ENCODE data around the gene FKBP14. TPM values are rescaled to one million over a fixed set of nuclear protein-coding genes. Genes with fewer than 3 reads are reported as not detected.

The FKBP14 gene
- polyA plus RNA-seq, 1 donor: 13.7 TPM

DNA sequence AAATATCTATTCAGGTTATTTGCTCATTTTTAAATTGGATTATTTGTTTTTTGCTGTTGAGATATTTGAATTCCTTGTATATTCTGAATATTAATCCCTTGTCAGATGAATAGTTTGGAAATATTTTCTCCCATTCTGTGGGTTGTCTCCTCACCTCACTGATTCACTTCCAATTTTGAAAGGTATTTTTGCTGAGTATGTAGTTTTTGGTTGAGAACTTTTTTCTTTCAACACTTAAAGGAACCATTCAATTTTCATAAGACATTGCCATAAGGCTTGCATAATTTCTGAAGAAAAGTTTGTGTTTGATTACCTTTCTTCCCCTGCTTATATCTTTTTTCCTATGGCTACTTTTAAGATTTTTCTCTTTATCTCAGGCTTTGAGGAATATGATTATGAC is 28.0 kb downstream of the FKBP14 start:
- Histone ChIP-seq H3K27me3 (ENCODE audit: control insufficient read depth, insufficient read depth, low read length) (no peaks in the 10 kb centered on the region), H3K9me3 (ENCODE audit: control insufficient read depth, low read depth, low read length) (peaks cover 1% of the 10 kb centered on the region), H3K4me3 (ENCODE audit: low read length) (no peak overlapping the region), H3K4me1 (ENCODE audit: control insufficient read depth, insufficient read depth, low read length) (no peaks in the 10 kb centered on the region), H3K36me3 (ENCODE audit: control insufficient read depth, insufficient read depth, low read length) (no peaks in the 10 kb centered on the region), H3K27ac (ENCODE audit: low read length) (no peak overlapping the region)
- DNase-seq: no peak

DNA sequence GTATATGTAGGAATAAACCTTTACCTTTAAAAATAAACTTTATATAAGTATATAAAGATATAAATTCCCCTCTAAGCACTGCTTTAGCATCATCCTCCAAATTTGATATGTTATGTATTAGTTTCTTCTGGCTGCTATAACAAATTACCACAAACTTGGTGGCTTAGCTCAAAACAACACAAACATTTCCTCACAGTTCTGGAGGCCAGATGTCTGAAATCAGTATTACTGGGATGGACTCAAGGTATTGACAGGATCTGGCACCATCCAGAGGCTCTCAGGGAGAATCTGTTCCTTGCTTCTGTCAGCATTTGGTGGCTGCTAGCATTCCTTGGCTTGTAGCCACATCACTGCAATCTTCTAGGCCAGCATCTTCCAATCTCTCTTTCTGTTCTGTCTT is 30.2 kb downstream of the FKBP14 start:
- Histone ChIP-seq H3K36me3 (ENCODE audit: control insufficient read depth, insufficient read depth, low read length) (no peaks in the 10 kb centered on the region), H3K9me3 (ENCODE audit: control insufficient read depth, low read depth, low read length) (peaks cover 5% of the 10 kb centered on the region), H3K4me3 (ENCODE audit: low read length) (no peak overlapping the region), H3K4me1 (ENCODE audit: control insufficient read depth, insufficient read depth, low read length) (no peaks in the 10 kb centered on the region), H3K27ac (ENCODE audit: low read length) (no peak overlapping the region), H3K27me3 (ENCODE audit: control insufficient read depth, insufficient read depth, low read length) (peaks cover 4% of the 10 kb centered on the region)
- DNase-seq: no peak

DNA sequence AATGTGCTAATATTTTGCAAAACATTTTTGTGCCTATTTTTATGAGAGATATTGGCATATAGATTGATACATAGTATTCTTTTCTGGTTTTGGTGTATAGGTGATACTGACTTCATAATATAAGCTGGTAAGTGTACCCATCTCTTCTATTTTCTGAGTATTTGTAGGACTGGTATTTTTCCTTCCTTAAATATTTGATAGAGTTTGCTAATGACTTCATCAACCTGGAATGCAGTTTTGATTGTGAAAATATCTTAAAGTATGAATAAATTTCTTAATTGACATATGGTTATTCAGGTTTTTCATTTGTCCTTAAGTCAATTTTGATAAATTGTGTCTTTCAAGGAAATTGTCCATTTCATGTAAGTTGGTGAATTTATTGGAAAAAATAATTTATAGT is 30.9 kb downstream of the FKBP14 start:
- Histone ChIP-seq H3K27ac (ENCODE audit: low read length) (no peak overlapping the region), H3K9me3 (ENCODE audit: control insufficient read depth, low read depth, low read length) (peaks cover 5% of the 10 kb centered on the region), H3K4me1 (ENCODE audit: control insufficient read depth, insufficient read depth, low read length) (no peaks in the 10 kb centered on the region), H3K36me3 (ENCODE audit: control insufficient read depth, insufficient read depth, low read length) (no peaks in the 10 kb centered on the region), H3K4me3 (ENCODE audit: low read length) (no peak overlapping the region), H3K27me3 (ENCODE audit: control insufficient read depth, insufficient read depth, low read length) (peaks cover 4% of the 10 kb centered on the region)
- DNase-seq: no peak

GRCh38 chr7:29993140-29993539 is 33.4 kb downstream of the FKBP14 start:
- Histone ChIP-seq H3K36me3 (ENCODE audit: control insufficient read depth, insufficient read depth, low read length) (no peaks in the 10 kb centered on the region), H3K4me1 (ENCODE audit: control insufficient read depth, insufficient read depth, low read length) (peaks cover 4% of the 10 kb centered on the region), H3K4me3 (ENCODE audit: low read length) (no peak overlapping the region), H3K27ac (ENCODE audit: low read length) (no peak overlapping the region), H3K9me3 (ENCODE audit: control insufficient read depth, low read depth, low read length) (peaks cover 5% of the 10 kb centered on the region), H3K27me3 (ENCODE audit: control insufficient read depth, insufficient read depth, low read length) (peaks cover 16% of the 10 kb centered on the region)
- 80% methylated on average over 3 of the region's 4 CpGs for WGBS (ENCODE audit: insufficient coverage, low lambda C conversion rate)
- DNase-seq: no peak

DNA sequence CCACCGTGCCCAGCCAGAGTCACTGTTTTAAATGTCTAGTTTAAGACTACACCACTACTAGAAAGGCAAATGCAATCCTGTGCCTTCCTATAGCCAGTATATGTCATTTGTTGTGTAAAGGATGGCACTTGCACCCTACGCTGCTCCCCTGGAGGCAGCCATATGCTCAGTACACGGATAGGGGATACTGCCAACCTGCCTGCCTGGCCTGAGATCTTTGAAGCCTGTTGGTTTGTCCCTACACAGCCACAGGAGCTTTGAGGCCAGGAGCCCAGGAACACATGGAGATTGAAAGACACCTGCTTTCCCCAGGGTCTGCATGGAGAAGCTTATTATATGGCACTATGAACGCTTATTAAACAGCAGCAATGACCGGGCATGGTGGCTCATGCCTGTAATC is 34.6 kb downstream of the FKBP14 start:
- Histone ChIP-seq H3K36me3 (ENCODE audit: control insufficient read depth, insufficient read depth, low read length) (no peaks in the 10 kb centered on the region), H3K27me3 (ENCODE audit: control insufficient read depth, insufficient read depth, low read length) (peaks cover 21% of the 10 kb centered on the region)
- WGBS (ENCODE audit: insufficient coverage, low lambda C conversion rate): no CpG with 5 or more reads among the region's 5 CpGs

DNA sequence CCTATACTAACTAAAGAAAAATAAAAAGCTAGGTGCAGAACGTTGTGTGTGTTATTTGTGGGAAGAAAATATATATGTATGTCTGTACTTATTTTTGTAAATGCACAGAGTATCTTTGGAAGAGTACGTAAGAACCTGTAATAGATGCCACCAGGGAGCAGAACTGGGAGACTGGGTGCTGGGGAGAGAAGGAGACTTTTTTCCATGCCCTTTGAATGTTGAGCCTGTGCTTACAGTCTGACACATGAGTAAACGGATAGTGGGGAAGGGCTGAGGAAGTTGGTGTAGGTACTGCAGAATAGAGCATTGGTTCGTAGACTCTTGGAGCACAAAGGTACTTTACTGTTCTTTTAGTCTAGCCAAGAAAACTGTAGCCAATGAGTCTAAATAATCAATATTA is 35.6 kb downstream of the FKBP14 start:
- H3K4me1 ChIP-seq (ENCODE audit: control insufficient read depth, insufficient read depth, low read length): peaks cover 4% of the 10 kb centered on the region
- no peaks in the 10 kb centered on the region for H3K36me3 ChIP-seq (ENCODE audit: control insufficient read depth, insufficient read depth, low read length)
- no peak for DNase-seq
- H3K9me3 ChIP-seq (ENCODE audit: control insufficient read depth, low read depth, low read length): peaks cover 5% of the 10 kb centered on the region
- 94% methylated on average over 2 of the region's 4 CpGs for WGBS (ENCODE audit: insufficient coverage, low lambda C conversion rate)
- H3K4me3 ChIP-seq (ENCODE audit: low read length): no peak overlapping the region
- no peak overlapping the region for H3K27ac ChIP-seq (ENCODE audit: low read length)
- H3K27me3 ChIP-seq (ENCODE audit: control insufficient read depth, insufficient read depth, low read length): peaks cover 21% of the 10 kb centered on the region

More for the DNA sequence above, 34.6 kb downstream of the FKBP14 start:
- Histone ChIP-seq H3K9me3 (ENCODE audit: control insufficient read depth, low read depth, low read length) (peaks cover 5% of the 10 kb centered on the region), H3K4me1 (ENCODE audit: control insufficient read depth, insufficient read depth, low read length) (peaks cover 4% of the 10 kb centered on the region), H3K27ac (ENCODE audit: low read length) (no peak overlapping the region), H3K4me3 (ENCODE audit: low read length) (no peak overlapping the region)
- no peak for DNase-seq

GRCh38 chr7:29989257-29989995 is 37.1 kb downstream of the FKBP14 start, which contains the start of gene SCRN1:
Gene SCRN1 (minus strand): TSS chr7:29989801. CDS start chr7:29969067, 20,734 bp downstream.
- Histone ChIP-seq H3K27ac (ENCODE audit: low read length) (peak within 1 kb of the TSS; percentile 52), H3K4me3 (ENCODE audit: low read length) (peak within 1 kb of the TSS; percentile 68), H3K27me3 (ENCODE audit: control insufficient read depth, insufficient read depth, low read length) (peaks cover 21% of the 10 kb centered on the region), H3K36me3 (ENCODE audit: control insufficient read depth, insufficient read depth, low read length) (no peaks in the 10 kb centered on the region), H3K4me1 (ENCODE audit: control insufficient read depth, insufficient read depth, low read length) (peaks cover 4% of the 10 kb centered on the region), H3K9me3 (ENCODE audit: control insufficient read depth, low read depth, low read length) (peaks cover 5% of the 10 kb centered on the region)
- no CpG with 5 or more reads among the region's 79 CpGs for WGBS (ENCODE audit: insufficient coverage, low lambda C conversion rate)
- peak; percentile 9 to 69 for DNase-seq

- H3K27me3 ChIP-seq (ENCODE audit: control insufficient read depth, insufficient read depth, low read length): peaks cover 21% of the 10 kb centered on the region
- no peaks in the 10 kb centered on the region for H3K36me3 ChIP-seq (ENCODE audit: control insufficient read depth, insufficient read depth, low read length)
- peaks cover 5% of the 10 kb centered on the region for H3K9me3 ChIP-seq (ENCODE audit: control insufficient read depth, low read depth, low read length)
- DNase-seq: peak; percentile 13 to 67
- peak overlapping the region; percentile 52 for H3K27ac ChIP-seq (ENCODE audit: low read length)
- WGBS (ENCODE audit: insufficient coverage, low lambda C conversion rate): no CpG with 5 or more reads among the region's 75 CpGs
- H3K4me3 ChIP-seq (ENCODE audit: low read length): peak overlapping the region; percentile 68
- peaks cover 4% of the 10 kb centered on the region for H3K4me1 ChIP-seq (ENCODE audit: control insufficient read depth, insufficient read depth, low read length)
Measured at GRCh38 chr7:29988424-29989256, 37.9 kb downstream of the FKBP14 start.

- Histone ChIP-seq H3K27ac (ENCODE audit: low read length) (peak overlapping the region; percentile 52), H3K4me3 (ENCODE audit: low read length) (no peak overlapping the region), H3K36me3 (ENCODE audit: control insufficient read depth, insufficient read depth, low read length) (no peaks in the 10 kb centered on the region), H3K4me1 (ENCODE audit: control insufficient read depth, insufficient read depth, low read length) (peaks cover 4% of the 10 kb centered on the region), H3K27me3 (ENCODE audit: control insufficient read depth, insufficient read depth, low read length) (peaks cover 21% of the 10 kb centered on the region), H3K9me3 (ENCODE audit: control insufficient read depth, low read depth, low read length) (no peaks in the 10 kb centered on the region)
- 64% methylated on average over 4 of the region's 8 CpGs for WGBS (ENCODE audit: insufficient coverage, low lambda C conversion rate)
- DNase-seq: peak in 1 of 2 donors; percentile 24
Measured at GRCh38 chr7:29987811-29988317, 38.6 kb downstream of the FKBP14 start.

GRCh38 chr7:29987083-29987482 is 39.4 kb downstream of the FKBP14 start:
- no peaks in the 10 kb centered on the region for H3K36me3 ChIP-seq (ENCODE audit: control insufficient read depth, insufficient read depth, low read length)
- H3K27me3 ChIP-seq (ENCODE audit: control insufficient read depth, insufficient read depth, low read length): peaks cover 21% of the 10 kb centered on the region
- 100% methylated on average over 1 of the region's 2 CpGs for WGBS (ENCODE audit: insufficient coverage, low lambda C conversion rate)
- H3K27ac ChIP-seq (ENCODE audit: low read length): no peak overlapping the region
- peaks cover 4% of the 10 kb centered on the region for H3K4me1 ChIP-seq (ENCODE audit: control insufficient read depth, insufficient read depth, low read length)
- H3K9me3 ChIP-seq (ENCODE audit: control insufficient read depth, low read depth, low read length): no peaks in the 10 kb centered on the region
- DNase-seq: no peak
- no peak overlapping the region for H3K4me3 ChIP-seq (ENCODE audit: low read length)

All from large intestine (tissue), 3 donors.